Activated naive CD4-positive, alpha-beta T cell (primary cell): ENCODE data around the gene VKORC1L1.
"Not testable (repeated sequence)": the region's sequence is repeated elsewhere in the genome, so short reads cannot be mapped to it uniquely, and the experiment has no call there.

Experiments
- DNase-seq, 4 experiments: peaks; one replicate each; lab custom pipeline; 2025; lab: John Stamatoyannopoulos, UW

VKORC1L1 gene

DNA sequence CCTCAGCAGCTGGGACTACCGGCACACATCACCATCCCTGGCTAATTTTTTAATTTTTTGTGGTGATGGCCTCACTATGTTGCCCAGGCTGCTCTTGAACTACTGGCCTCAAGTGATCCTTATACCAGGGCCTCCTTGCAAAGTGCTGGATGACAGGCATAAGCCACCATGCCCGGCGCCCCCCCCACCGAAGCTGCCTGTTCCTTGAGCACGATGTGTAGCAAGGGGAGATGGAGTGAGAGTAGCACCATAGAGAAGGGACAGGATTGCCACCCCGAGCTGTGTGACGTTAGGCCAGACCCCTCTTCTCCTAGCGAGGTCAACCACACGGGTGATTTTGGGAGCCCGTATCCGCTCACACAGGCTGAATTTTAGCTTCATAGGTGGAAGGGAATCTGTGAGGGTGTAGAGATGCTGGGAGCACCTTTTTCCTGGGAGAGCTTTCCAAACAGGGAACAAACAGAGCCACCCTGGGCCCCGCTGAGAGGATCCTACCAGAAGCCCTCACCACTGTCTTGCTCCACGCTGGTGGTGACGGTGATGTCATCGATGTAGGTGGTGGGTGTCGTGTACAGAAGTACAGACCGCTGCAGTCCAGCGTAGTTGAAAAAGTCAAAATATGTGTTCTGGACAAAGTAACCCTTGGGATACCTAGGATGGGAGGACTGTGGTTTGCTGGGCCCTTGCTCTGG is 106.2 kb downstream of the VKORC1L1 start:
- no peak for DNase-seq

DNA sequence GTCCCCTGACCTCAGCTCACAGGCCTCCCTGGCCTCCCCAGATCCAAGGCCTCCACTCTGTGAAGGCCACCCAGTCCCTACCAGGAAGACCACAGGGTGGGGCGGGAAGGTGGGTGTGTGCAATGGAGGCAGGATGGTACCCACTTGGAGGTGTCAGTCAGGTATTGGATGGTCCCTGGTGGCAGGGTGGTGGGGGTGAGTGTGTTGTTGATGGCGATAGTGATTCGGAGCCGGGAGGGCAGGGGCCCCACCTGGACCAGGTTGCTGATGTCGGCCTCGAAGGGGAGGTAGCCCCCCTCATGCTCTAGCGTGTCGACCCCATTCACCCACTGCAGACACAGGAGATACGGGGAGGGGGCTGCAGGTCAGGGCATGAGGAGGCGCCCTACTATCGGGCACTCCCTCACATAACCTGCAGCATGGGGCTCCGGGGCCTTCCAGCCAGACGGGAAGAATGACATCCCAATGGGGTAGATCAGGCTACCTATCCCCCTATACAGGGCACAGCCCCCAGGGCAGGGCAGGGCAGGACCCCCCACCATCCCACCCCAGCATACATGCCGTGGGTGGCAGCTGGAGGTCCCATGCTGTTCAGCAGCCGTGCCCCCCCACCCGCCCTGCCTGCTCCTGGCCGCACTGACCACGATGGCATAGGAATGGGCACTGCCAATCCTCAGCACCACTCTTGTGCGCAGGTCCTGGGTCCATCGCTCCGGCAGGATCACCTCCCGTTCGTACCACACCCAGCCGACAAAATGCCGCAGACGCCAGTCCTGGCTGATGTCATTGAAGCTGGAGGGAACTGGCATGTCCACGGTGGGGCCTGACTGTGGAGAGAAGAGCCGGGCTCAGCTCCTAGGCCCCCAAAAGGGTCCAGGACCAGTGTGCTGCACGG is 107.0 kb downstream of the VKORC1L1 start:
- DNase-seq = no peak

DNA sequence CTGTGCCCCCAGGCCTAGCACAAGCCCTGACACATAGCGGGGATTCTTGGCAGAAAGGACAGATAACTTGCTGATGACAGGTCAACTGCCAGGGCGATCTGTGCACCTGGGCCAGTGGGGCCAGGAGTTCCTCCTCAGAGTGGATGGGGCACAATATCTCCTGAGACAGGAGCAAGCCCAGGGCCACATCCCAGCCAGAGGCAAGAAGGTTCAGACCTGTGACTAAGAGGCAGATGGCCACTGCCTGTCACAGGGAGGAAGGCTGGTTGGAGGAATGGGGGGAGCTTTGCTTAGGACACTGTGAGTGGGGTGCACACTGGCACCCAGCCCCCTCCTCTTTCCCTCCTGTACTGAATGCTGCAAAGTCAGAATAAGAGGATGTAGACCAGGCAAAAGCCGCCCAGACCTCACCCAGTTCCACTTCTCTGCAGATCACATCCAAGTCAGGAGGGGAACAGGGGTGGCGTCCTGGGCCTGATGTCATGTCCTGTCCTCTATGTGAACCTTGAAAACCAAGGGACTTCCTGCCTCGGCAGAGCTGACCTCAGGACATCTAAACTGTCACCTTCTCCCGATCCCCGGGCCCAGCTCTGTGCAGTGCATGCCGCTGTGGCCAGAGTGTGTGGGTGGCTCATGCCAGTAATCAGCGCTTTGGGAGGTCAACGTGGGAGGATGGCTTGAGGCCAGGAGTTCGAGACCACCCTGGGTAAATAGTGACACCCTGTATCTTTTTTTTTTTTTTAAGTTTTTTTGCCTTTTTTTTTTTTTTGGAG is 107.8 kb downstream of the VKORC1L1 start:
- no peak for DNase-seq

DNA sequence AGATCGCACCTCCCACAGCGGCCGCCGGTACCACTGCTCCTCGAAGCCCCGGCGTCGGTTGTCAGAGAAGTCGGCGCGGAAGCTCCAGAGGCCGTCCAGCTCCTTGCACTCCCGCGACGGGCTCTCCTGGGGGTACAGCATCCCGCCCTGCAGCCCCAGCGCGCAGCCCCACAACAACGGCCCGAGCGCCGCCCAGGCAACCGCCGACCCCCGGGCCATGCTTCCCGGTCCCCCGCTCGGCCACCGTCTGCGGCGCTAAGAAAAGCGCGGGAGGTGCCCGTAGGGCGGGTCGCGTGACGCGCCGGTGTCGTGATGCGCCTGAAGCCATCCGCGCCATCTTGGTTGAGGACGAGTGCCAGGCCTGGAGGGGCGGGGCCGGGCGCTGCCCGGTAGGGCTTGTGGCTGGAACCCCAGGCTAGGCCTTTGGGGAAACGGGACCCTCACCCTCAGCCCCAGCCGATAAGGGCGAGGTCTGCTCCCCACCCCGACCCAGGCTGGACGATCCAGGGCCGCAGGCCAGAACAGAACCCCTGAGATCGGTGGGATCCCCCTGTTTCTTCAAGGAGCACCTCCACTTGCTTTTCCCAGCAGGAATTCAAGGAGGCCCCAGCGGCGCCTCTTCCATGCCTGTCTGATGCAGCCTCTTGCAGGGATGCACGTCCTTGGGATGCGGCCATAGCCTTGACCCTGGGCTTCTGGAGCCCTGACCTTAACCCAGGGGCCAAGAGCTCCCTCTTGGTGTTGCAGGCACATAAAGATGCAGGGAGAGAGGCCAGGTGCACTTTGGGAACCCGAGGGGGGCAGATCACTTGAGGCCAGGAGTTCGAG is 109.3 kb downstream of the VKORC1L1 start, which contains the start of gene GUSB:
GUSB (minus strand) TSS at position 249 of the 828 bp plus-strand sequence; CDS start at position 219, 30 bp downstream.
- DNase-seq = peak; percentile 74 to 84 (median 82)

DNA sequence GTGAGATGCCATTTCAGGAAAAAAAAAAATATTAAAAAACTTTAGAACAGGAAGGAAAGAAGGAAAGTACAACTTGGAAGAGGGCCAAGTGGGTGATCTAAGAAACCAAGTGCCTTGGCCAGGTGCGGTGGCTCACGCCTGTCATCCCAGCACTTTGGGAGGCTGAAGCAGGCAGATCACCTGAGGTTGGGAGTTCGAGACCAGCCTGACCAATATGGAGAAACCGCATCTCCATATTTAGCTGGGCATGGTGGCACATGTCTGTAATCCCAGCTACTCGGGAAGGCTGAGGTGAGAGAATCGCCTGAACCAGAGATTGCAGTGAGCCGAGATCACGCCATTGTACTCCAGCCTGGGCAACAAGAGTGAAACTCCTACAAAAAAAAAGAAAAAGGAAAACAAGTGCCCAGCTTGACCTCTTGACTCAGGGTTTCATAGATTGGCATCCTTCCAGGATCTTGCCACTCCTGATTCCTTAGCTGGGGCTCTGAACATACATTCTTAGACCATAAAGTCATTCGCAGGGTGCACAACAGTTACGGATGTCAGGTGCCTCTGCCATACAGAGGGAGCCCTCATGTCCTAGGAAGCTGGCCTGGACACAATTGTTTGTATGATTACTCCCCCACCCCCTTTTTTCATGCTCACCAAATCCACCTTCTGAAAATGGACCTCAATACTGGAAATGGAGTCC is 111.2 kb downstream of the VKORC1L1 start:
- no peak for DNase-seq

DNA sequence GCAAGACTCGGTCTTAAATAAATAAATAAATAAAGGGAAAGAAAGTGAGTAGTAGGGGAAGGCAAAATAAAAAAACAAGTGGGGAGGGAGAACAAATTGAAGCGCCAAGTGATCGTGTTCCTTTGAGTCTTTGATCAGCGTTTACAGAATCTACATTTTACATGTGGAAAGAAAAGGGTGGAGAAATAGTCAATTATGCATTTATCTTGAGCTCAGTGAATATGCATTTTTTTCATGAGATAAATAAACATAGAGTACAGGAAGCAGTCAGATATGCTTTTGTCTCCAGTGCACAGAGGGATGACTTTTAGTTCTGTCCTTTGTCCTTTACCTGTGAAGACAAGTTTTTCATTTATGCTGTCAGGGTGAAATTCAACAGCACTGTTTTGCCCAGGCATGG is 115.2 kb downstream of the VKORC1L1 start:
- no peak for DNase-seq

DNA sequence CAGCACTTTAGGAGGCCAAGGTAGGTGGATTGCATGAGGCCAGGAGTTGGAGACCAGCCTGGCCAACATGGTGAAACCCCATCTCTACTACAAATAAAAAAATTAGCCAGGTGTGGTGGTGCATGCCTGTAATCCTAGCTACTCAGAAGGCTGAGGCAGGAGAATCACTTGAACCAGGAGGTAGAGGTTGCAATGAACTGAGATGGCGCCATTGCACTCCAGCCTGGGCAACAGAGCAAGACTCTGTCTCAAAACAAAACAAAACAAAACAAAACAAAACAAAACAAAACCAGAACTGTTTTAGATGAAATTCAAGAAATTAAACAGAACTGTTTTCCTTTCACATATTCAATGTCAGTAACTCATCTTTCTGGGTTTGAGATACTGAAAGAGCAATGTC is 115.6 kb downstream of the VKORC1L1 start:
- not testable (repeated sequence) for DNase-seq

DNA sequence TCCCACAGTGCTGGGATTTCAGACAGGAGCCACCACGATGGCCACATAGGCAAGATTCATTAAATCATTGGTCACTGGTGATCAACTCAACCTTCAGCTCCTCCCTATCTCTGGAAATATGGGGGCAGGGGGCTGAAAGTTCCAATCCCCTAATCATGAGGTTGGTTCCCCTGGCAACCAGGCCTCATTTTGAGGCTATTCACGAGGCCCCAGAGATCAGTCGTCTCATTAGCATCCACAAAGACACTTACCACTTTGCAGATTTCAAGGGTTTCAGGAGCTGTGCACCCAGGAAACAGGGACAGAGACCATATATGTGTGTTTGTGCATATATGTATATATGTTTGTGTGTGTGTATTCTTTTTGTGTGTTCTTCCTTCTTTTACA is 116.8 kb downstream of the VKORC1L1 start:
- DNase-seq = no peak

DNA sequence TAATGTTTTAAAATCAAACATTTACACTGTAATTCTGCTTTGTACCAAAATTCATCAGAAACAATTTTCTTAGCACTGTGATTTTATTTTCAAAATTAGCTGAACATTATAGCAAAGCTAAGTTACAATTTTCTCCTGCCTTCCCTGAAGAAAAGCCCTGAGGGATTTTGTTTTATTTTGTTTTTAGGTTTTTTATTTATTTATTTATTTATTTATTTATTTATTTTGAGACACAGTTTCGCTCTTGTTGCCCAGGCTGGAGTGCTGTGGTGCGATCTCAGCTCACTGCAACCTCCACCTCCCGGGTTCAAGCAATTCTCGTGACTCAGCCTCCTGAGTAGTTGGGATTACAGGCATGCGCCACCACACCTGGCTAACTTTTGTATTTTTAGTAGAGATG is 119.0 kb downstream of the VKORC1L1 start:
- not testable (repeated sequence) for DNase-seq

DNA sequence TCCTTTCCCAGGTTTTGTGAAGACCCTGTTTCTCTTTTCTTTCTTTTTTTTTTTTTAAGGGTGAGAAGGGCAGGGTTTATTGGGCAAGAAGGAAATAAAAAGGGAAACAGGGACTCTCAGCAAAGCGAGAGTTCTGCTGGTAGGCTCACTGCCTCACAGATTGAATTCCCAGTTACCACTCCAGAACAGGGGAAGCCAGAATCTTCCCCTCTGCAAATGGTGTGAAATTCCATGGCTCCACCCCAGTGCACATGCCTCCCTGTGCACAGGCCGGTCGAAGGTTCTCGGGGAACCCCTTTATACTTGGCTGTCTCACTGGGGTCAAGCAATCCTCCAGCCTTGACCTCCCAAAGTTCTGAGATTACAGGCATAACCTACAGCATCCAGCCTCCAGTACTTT is 119.7 kb downstream of the VKORC1L1 start:
- no peak for DNase-seq

DNA sequence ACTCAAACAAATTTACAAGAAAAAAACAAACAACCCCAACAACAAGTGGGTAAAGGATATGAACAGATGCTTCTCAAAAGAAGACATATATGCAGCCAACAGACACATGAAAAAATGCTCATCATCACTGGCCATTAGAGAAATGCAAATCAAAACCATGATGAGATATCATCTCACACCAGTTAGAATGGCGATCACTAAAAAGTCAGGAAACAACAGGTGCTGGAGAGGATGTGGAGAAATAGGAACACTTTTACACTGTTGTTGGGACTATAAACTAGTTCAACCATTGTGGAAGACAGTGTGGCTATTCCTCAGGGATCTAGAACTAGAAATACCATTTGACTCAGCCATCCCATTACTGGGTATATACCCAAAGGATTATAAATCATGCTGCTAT is 122.1 kb downstream of the VKORC1L1 start:
- not testable (repeated sequence) for DNase-seq

DNA sequence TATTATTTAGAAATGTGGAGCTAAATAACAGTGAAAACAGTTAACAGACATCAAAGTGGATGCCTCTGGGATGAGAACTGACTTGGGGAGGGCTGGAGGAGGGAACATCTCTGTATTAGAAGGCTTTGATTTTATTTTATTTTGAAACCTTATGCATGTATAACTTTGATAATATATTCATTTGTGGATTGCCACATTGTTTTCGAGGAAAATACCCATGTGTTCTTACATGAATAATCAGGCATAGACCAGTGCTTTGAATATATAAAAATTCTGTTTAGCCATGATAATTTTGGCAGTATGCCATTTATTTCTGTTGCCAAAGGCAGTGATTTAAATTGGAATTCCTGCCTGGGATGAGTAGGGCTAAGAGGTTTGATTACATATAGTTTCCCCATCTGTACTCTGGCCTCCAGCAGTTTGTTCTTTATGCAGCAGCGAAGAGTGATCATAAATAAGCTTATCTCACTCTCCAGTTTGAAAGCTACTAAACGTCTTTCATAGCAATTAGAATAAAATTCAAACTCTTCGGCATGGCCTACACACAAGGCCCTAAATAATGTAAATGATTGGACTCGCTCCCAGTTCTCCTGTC is 128.0 kb downstream of the VKORC1L1 start:
- not testable (repeated sequence) for DNase-seq

DNA sequence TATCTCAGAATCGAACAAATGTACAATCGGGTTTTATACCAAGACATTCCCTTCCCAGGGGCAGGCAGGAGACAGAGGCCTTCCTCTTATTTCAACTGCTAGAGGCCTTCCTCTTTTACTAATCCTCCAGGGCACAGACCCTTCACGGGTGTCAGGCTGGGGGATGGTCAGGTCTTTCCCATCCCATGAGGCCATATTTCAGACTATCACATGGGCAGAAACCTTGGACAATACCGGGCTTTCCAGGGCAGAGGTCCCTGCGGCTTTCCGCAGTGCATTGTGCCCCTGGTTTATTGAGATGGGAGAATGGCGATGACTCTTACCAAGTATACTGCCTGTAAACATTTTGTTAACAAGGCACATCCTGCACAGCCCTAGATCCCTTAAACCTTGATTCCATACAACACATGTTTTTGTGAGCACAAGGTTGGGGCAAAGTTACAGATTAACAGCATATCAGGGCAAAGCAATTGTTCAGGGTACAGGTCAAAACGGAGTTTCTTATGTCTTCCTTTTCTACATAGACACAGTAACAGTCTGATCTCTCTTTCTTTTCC is 132.3 kb downstream of the VKORC1L1 start:
- DNase-seq = not testable (repeated sequence)

DNA sequence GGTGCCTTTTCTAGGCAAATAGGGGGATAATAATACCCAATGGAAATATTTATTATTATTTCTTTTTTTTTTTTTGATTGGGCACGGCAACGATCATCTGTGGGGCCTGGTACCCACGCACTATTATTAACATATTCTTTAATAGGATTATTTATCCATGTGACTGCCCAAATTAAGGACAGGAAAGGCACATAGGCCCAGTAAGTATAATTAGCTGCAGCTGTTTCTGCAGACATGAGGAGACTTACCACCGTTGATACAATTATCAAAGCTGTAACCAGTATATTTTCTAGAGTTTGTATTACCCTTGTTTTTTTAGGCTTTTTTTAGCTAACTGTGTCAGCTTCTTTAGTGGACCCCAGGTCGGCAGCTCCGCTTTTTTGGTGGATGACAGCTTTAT is 134.4 kb downstream of the VKORC1L1 start:
- no peak for DNase-seq
